Stimulated activated CD8-positive, alpha-beta memory T cell treated with anti-CD3 and anti-CD28 coated beads, Interleukin-15, amount 100 ng/mL, for 4 hours (primary cell): Measurements from ENCODE around the gene RNU6-9.

Experiments
- DNase-seq, 2 donors: peaks; one replicate each; pipeline ENCODE4 v3.0.0-alpha.2; 2020; ENCODE audit warnings: low read depth in 2 of 2

The RNU6-9 gene

GRCh38 chr19:897442-898039, 4.3 kb downstream of the RNU6-9 start:
- DNase-seq = no peak

- no peak for DNase-seq
Observed at GRCh38 chr19:898663-899062, 5.4 kb downstream of the RNU6-9 start.

GRCh38 chr19:899336-900042, 6.2 kb downstream of the RNU6-9 start:
- no peak for DNase-seq

GRCh38 chr19:900043-900301, 6.7 kb downstream of the RNU6-9 start:
- DNase-seq = no peak

GRCh38 chr19:900302-901111, 7.2 kb downstream of the RNU6-9 start:
- DNase-seq = no peak

GRCh38 chr19:901216-902092, 8.2 kb downstream of the RNU6-9 start:
- no peak for DNase-seq

- no peak for DNase-seq
Observed at GRCh38 chr19:902093-902370, 8.7 kb downstream of the RNU6-9 start.

GRCh38 chr19:902446-903226, 9.4 kb downstream of the RNU6-9 start:
- no peak for DNase-seq

- no peak for DNase-seq
Observed at GRCh38 chr19:903266-903797, 10.0 kb downstream of the RNU6-9 start.

- DNase-seq = no peak
Observed at GRCh38 chr19:904545-904944, 11.3 kb downstream of the RNU6-9 start.

GRCh38 chr19:906480-906879, 13.2 kb downstream of the RNU6-9 start:
- no peak for DNase-seq

GRCh38 chr19:907183-907853, 14.0 kb downstream of the RNU6-9 start:
- DNase-seq = no peak

- no peak for DNase-seq
Observed at GRCh38 chr19:911197-912033, 18.1 kb downstream of the RNU6-9 start.

- DNase-seq = no peak
Observed at GRCh38 chr19:912181-913079, 19.1 kb downstream of the RNU6-9 start.

- peak; percentile 64 to 73 for DNase-seq
Observed at GRCh38 chr19:913080-913748, 19.9 kb downstream of the RNU6-9 start, which contains the start of gene R3HDM4. Gene R3HDM4, minus strand, starts transcription at chr19:913219. Its CDS starts 62 bp downstream, at chr19:913157.

GRCh38 chr19:916645-917322, 23.5 kb downstream of the RNU6-9 start:
- no peak for DNase-seq

GRCh38 chr19:917323-918151, 24.3 kb downstream of the RNU6-9 start, which contains the start of gene KISS1R:
Gene KISS1R, plus strand, starts transcription at chr19:917333. Its CDS starts 170 bp downstream, at chr19:917503.
- no peak for DNase-seq
